Measurements from ENCODE around the gene MAN1A2. TPM values are rescaled to one million over a fixed set of nuclear protein-coding genes. Genes with fewer than 3 reads are reported as not detected.

MAN1A2 gene
- total and polyA plus RNA-seq, 9 of the 15 experiments (the other 6 are each of a cell fraction or from before 2014, with no cell fraction given) = 4.2 to 38.4 (median 18.7) TPM

- TF ChIP-seq TRIM25 (IDR thresholded peaks at IDR 0.05; ENCODE audit: borderline replicate concordance) (no peak), ZNF318 (IDR thresholded peaks at IDR 0.05; ENCODE audit: borderline replicate concordance in 1 of 2, low read depth in 1 of 2) (no peak), GATA2 (CRISPR knock-in tag; IDR thresholded peaks at IDR 0.05) (no peak), PHB (CRISPR knock-in tag; IDR thresholded peaks at IDR 0.05) (no peak), ZMIZ1 (IDR thresholded peaks at IDR 0.05; ENCODE audit: low read depth in 2 of 2, low read length in 2 of 2) (no peak), MLLT1 (IDR thresholded peaks at IDR 0.05) (no peak), NCOA6 (IDR thresholded peaks at IDR 0.05) (no peak)
Observed at GRCh38 chr1:117559985-117560384, 192.7 kb downstream of the MAN1A2 start (continued).

Measured in K562 (cell line).